Measurements from ENCODE around the gene NR2C1. TPM values are rescaled to one million over a fixed set of nuclear protein-coding genes. Genes with fewer than 3 reads are reported as not detected.
A peak's percentile ranks its signal among the peaks of the same experiment; 100 is the strongest.
"Not testable (repeated sequence)": the region's sequence is repeated elsewhere in the genome, so short reads cannot be mapped to it uniquely, and the experiment has no call there.

NR2C1 gene
- total RNA-seq, 4 donors from 2014 or later, result 13.3 to 36.0 (median 19.6) TPM

DNA sequence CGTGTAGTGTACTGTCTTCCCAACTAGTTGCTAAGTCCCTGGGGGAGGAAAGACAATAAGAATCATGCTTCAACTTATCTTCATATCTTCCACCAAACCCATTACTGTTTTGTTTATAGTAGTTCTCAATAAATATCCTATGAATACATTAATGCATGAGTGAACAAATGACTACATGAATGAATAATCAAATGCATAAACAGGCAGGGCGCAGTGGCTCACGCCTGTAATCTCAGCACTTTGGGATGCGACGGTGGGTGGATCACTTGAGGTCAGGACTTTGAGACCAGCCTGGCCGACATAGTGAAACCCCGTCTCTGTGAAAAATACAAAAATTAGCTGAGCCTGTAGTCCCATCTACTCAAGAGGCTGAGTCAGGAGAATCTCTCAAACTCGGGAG is 32.1 kb upstream of the NR2C1 start:
- H3K9me3 ChIP-seq, result no peaks in the 10 kb centered on the region
- WGBS, 2 donors, result 82 to 93% methylated on average over 8 of the region's 8 CpGs
- no peak for TF ChIP-seq POLR2A (IDR thresholded peaks at IDR 0.05)
- TF ChIP-seq, protein P1, sequence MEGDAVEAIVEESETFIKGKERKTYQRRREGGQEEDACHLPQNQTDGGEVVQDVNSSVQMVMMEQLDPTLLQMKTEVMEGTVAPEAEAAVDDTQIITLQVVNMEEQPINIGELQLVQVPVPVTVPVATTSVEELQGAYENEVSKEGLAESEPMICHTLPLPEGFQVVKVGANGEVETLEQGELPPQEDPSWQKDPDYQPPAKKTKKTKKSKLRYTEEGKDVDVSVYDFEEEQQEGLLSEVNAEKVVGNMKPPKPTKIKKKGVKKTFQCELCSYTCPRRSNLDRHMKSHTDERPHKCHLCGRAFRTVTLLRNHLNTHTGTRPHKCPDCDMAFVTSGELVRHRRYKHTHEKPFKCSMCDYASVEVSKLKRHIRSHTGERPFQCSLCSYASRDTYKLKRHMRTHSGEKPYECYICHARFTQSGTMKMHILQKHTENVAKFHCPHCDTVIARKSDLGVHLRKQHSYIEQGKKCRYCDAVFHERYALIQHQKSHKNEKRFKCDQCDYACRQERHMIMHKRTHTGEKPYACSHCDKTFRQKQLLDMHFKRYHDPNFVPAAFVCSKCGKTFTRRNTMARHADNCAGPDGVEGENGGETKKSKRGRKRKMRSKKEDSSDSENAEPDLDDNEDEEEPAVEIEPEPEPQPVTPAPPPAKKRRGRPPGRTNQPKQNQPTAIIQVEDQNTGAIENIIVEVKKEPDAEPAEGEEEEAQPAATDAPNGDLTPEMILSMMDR (IDR thresholded peaks at IDR 0.05), result no peak
- peaks cover 0 to 81% (median 0%) of the 10 kb centered on the region in 3 donors for H3K36me3 ChIP-seq
- DNase-seq, result no peak
- no peak overlapping the region for H3K4me3 ChIP-seq
- H3K4me1 ChIP-seq, result peaks cover 0 to 17% (median 8%) of the 10 kb centered on the region in 3 donors
- intact Hi-C loops (cut with DNase I), result no loop called here
- no peaks in the 10 kb centered on the region for H3K27me3 ChIP-seq
- no peak overlapping the region for H3K27ac ChIP-seq

DNA sequence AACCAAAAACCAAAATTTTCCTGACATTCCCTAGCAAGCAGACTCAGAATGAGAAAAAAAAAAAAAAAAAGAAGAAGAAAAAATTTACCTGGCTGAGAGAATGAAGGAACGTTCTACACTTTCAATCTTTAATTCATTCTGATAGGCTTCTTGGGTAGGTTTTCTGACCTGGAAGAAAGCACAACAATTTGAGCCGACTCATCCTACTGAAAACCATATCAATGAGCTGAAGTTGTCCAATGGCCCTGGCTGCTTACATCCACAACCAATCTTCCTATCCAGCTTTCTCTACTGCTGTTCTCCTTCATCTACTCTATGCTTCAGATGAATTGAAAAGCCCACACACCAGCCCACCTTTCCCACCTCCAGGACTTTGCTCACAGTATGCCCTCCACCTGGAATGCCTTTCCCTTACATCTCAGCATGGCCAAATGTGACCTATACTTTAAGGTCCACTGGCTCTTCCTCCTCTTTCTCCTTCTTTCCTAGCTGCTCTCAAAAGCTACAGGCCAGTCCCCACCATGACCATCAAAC is 31.6 kb upstream of the NR2C1 start:
- Histone ChIP-seq H3K27me3 (no peaks in the 10 kb centered on the region), H3K27ac (no peak overlapping the region), H3K36me3 (peaks cover 0 to 82% (median 0%) of the 10 kb centered on the region in 3 donors), H3K4me3 (no peak overlapping the region), H3K4me1 (peaks cover 0 to 17% (median 8%) of the 10 kb centered on the region in 3 donors), H3K9me3 (no peaks in the 10 kb centered on the region)
- intact Hi-C loops (cut with DNase I), result no loop called here
- no peak for DNase-seq
- TF ChIP-seq, protein P1 (IDR thresholded peaks at IDR 0.05), result no peak
- TF ChIP-seq POLR2A (IDR thresholded peaks at IDR 0.05), result no peak
- 88 to 91% methylated on average over 2 of the region's 2 CpGs for whole genome bisulfite sequencing, 2 donors

DNA sequence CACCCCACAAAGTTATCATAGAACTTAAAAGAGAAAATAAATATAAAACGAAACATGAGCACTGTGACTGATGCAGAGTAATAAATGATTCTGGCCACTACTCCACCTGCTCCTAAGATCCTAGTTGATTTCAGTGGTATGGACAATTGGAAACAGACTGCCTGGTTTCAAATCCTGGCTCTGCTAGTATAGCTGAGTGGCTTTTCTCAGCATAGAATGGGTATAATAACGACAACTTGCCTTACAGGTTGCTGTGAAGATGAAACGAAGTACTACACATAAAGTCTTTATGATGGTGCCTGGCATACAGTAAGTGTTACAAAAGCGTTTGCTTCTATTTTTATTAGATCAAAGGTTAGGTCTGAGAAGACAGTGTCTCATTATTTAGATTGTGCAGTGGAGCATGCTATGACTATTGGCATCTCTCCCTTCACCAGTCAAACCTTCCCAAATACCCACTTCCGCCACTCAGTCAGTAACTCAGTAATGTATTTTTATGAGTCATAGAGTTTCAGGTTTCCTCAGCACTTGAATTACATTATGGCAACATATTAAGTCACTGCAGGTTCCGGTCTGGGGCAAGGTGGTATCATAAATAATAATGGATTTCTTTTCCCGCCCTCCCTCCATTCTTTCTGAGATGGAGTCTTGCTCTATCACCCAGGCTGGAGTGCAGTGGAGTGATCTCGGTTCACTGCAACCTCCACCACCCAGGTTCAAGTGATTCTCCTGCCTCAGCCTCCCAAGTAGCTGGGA is 29.7 kb upstream of the NR2C1 start:
- intact Hi-C loops (cut with DNase I), result no loop called here
- no peak for DNase-seq
- TF ChIP-seq POLR2A (IDR thresholded peaks at IDR 0.05), result no peak
- TF ChIP-seq, protein P1 (IDR thresholded peaks at IDR 0.05), result no peak
- Histone ChIP-seq H3K9me3 (no peaks in the 10 kb centered on the region), H3K27me3 (no peaks in the 10 kb centered on the region), H3K36me3 (peaks cover 0 to 81% (median 5%) of the 10 kb centered on the region in 3 donors), H3K4me1 (peaks cover 0 to 17% (median 8%) of the 10 kb centered on the region in 3 donors), H3K4me3 (no peak overlapping the region), H3K27ac (peak overlapping the region; percentile 56 to 78 (median 62))
- 30 to 54% methylated on average over 8 of the region's 8 CpGs for WGBS, 2 donors

DNA sequence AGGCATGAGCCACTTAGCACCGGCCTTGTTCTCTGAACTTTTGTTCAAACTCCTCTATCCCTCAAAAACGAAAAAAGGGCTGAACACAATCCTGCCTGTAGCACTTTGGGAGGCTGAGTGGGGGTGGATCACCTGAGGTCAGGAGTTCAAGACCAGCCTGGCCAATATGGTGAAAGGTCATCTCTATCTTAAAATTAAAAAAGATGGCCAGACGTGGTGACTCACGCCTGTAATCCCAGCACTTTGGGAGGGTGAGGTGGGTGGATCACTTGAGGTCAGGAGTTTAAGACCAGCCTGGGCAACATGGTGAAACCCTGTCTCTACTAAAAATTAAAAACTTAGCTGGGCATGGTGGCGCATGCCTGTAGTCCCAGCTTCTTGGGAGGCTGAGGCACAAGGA is 28.5 kb upstream of the NR2C1 start:
- H3K27me3 ChIP-seq; H3K9me3 ChIP-seq; H3K4me3 ChIP-seq; DNase-seq; H3K27ac ChIP-seq; intact Hi-C loops (cut with DNase I): not testable (repeated sequence)
- 82 to 89% methylated on average over 4 to 5 of the region's 5 CpGs for WGBS, 2 donors
- Histone ChIP-seq H3K36me3 (peaks cover 0 to 75% (median 5%) of the 10 kb centered on the region in 3 donors), H3K4me1 (peaks cover 0 to 21% (median 8%) of the 10 kb centered on the region in 3 donors)

DNA sequence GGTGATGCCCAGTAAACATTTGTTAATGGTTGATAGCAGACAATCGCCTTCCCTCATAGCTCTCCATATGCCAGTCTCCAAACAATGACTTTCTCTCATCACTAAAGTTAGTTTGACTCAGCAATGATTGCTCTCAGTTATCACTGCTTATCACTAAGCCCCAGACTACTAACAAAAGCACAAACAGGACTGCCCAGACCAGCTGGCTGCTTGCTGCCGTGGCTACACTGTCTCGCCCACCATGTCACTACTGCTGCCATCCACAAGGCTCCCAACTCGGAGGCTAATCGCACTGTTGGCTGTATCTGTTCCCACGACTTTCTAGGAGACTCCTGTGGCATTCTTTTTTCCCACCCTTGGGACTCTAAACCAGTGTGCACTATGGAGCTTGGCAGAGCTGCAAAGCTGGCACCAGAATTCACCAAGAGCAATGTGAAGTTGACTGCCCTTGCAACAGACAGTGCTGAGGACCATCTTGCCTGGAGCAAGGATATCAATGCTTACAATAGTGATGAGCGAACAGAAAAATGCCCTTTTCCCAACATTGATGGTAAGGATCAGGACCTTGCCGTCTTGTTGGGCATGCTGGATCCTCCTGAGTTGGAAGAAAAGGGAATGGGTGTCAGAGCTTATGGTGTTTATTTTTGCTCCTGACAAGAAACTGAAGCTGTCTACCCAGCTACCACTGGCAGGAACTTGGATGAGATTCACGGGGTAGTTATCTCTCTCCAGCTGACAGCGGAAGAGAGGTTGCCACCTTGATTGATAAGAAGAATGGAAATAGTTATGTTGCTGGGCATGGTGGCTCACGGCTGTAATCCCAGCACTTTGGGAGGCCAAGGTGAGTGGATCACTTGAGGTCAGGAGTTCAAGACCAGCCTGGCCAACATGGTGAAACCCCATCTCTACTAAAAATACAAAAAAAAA is 27.1 kb upstream of the NR2C1 start:
- intact Hi-C loops (cut with DNase I), result no loop called here
- Histone ChIP-seq H3K27me3 (no peaks in the 10 kb centered on the region), H3K36me3 (peaks cover 0 to 75% (median 5%) of the 10 kb centered on the region in 3 donors), H3K27ac (no peak overlapping the region), H3K4me3 (no peak overlapping the region), H3K4me1 (peaks cover 0 to 27% (median 8%) of the 10 kb centered on the region in 3 donors), H3K9me3 (no peaks in the 10 kb centered on the region)
- TF ChIP-seq, protein P1 (IDR thresholded peaks at IDR 0.05), result no peak
- TF ChIP-seq POLR2A (IDR thresholded peaks at IDR 0.05), result no peak
- no peak for DNase-seq
- WGBS, 2 donors, result 85 to 93% methylated on average over 10 to 11 of the region's 11 CpGs
